ENCODE data around the gene RALGAPA2. TPM values are rescaled to one million over a fixed set of nuclear protein-coding genes. Genes with fewer than 3 reads are reported as not detected.
A peak's percentile ranks its signal among the peaks of the same experiment; 100 is the strongest.

RALGAPA2 gene
- total RNA-seq, 1 experiment from 2014 or later = 10.8 TPM

- TF ChIP-seq, protein P1, sequence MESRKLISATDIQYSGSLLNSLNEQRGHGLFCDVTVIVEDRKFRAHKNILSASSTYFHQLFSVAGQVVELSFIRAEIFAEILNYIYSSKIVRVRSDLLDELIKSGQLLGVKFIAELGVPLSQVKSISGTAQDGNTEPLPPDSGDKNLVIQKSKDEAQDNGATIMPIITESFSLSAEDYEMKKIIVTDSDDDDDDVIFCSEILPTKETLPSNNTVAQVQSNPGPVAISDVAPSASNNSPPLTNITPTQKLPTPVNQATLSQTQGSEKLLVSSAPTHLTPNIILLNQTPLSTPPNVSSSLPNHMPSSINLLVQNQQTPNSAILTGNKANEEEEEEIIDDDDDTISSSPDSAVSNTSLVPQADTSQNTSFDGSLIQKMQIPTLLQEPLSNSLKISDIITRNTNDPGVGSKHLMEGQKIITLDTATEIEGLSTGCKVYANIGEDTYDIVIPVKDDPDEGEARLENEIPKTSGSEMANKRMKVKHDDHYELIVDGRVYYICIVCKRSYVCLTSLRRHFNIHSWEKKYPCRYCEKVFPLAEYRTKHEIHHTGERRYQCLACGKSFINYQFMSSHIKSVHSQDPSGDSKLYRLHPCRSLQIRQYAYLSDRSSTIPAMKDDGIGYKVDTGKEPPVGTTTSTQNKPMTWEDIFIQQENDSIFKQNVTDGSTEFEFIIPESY (IDR thresholded peaks at IDR 0.05; ENCODE audit: extremely low read depth, insufficient replicate concordance, low read length) = no peak
- TF ChIP-seq SIN3A (IDR thresholded peaks at IDR 0.05; ENCODE audit: low read depth) (no peak), MAX (IDR thresholded peaks at IDR 0.05) (no peak)
Observed at GRCh38 chr20:20409331-20409730, 303.1 kb downstream of the RALGAPA2 start (continued).

DNA sequence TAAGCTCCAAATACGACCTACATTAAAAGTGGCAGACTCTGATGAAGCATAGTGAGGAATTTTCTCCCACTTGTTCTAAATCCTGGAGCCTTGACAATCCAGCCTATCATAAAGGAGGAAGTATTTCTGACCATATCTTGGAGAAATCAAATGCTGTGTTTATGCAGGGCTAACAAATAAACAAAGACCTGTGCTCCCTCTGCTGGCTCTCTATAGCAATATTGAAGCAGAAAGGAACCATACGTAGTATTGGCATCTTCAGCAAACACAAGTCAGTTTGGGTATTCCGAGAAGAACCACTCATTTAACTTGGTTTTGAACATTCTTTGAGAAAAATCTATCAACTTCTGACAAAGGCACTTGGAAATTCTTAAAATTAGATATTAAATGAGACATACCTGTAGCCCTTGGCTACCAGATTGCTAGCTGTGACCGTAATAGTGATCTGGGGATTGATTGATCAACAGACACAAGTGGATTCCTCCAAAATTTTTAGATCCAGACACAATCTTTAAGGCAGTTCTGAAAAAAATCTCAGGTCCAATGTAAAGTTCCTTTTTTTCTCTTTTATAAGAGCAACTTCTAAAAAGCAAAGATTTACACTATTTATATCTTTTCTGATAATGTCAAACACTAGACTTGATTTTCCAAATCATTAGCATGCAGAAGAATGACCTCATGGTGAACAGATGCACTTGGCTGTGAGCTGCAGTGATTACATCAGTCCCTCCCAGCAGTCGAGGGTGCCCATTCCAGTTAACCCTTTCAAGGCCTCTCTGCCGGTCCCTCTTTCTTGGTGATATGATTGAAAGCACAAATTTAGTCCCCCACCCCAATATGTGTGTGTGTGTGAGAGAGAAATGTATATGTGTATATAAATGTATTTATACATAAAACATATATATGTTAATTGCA is 304.3 kb downstream of the RALGAPA2 start:
- H3K36me3 ChIP-seq (ENCODE audit: control insufficient read depth in 1 of 2, insufficient read depth in 2 of 2, low read length in 2 of 2) = no peaks in the 10 kb centered on the region
- no peaks in the 10 kb centered on the region for H3K4me1 ChIP-seq (ENCODE audit: control insufficient read depth in 1 of 2, insufficient read depth in 2 of 2, low read length in 2 of 2)
- H3K9me2 ChIP-seq (ENCODE audit: insufficient read depth) = no peaks in the 10 kb centered on the region
- H3K9ac ChIP-seq (ENCODE audit: low read length) = no peak overlapping the region
- DNase-seq (ENCODE audit: low read depth, low spot score) (peak; percentile 3), ATAC-seq (no peak)
- H3K9me3 ChIP-seq (ENCODE audit: control insufficient read depth in 1 of 2, insufficient read depth in 1 of 2, low read depth in 1 of 2, low read length in 2 of 2) = no peaks in the 10 kb centered on the region
- no peak overlapping the region for H2AFZ ChIP-seq (ENCODE audit: low read depth, low read length, poor library complexity, severe bottlenecking)
- RAD21 ChIA-PET (ENCODE audit: low non-redundant PET in 1 of 2, low total read pairs in 2 of 2, uncharacterized antibody in 2 of 2, unreplicated experiment in 2 of 2) = no interaction called here
- H3K79me2 ChIP-seq (ENCODE audit: insufficient read depth, low read length) = no peaks in the 10 kb centered on the region
- no TSS peak for BruUV-seq (replicated peaks)
- no peak overlapping the region for H3K27ac ChIP-seq (ENCODE audit: low read depth, low read length)
- no peak overlapping the region for H3K4me2 ChIP-seq (ENCODE audit: low read length)
- intact Hi-C loops (cut with micrococcal nuclease) = loop anchor here (2.0 kb wide), 1 partner anchor 325 kb away; no protein-coding TSS in a partner anchor
- H3K27me3 ChIP-seq (ENCODE audit: insufficient read depth, low read length) = no peaks in the 10 kb centered on the region
- no peak for TF ChIP-seq POLR2A (IDR thresholded peaks at IDR 0.05; ENCODE audit: borderline replicate concordance, extremely low read depth, insufficient read depth, insufficient read length)
- TF ChIP-seq CTCF (IDR thresholded peaks at IDR 0.05 in 2 of 3, conservative IDR thresholded peaks at IDR 0.05 in 1 of 3; ENCODE audit: borderline replicate concordance in 1 of 3, insufficient read depth in 1 of 3, low read depth in 2 of 3, low read length in 2 of 3) = peak in 2 of 3 experiments; percentile 33 to 46; a peak in 4 of 6 replicates
- POLR2A ChIA-PET = no interaction called here
- CTCF ChIA-PET = no interaction called here
- no peaks in the 10 kb centered on the region for H4K20me1 ChIP-seq (ENCODE audit: insufficient read depth)
- H3K4me3 ChIP-seq (replicated peaks in 1 of 2; ENCODE audit: low read depth in 1 of 2, low read length in 2 of 2) = no peak overlapping the region

Measured in HCT116 (cell line).